Mesodermal cell (in vitro differentiated cells): ENCODE data around the gene MRPL4.
A peak's percentile ranks its signal among the peaks of the same experiment; 100 is the strongest.

Source experiments
- H3K27ac ChIP-seq: 2 replicates; pipeline ENCODE4 v1.7.0; 2013; ENCODE audit warnings: mild to moderate bottlenecking, low read depth, low read length, moderate library complexity; ENCODE audit not compliant: severe bottlenecking
- H3K36me3 ChIP-seq: 2 replicates; pipeline ENCODE4 v1.7.1; 2013; ENCODE audit warnings: mild to moderate bottlenecking, low read length, moderate library complexity; ENCODE audit not compliant: control insufficient read depth, insufficient read depth
- H3K4me1 ChIP-seq: one replicate; pipeline ENCODE4 v1.7.1; 2013; ENCODE audit warnings: mild to moderate bottlenecking, low read length; ENCODE audit not compliant: insufficient read depth, control insufficient read depth, poor library complexity, severe bottlenecking
- H3K4me3 ChIP-seq: 2 replicates; pipeline ENCODE4 v1.7.0; 2013; ENCODE audit warnings: low read length, control low read depth, mild to moderate bottlenecking; ENCODE audit not compliant: insufficient read depth, poor library complexity, severe bottlenecking; ENCODE audit errors: extremely low read depth
- H3K9me3 ChIP-seq: 2 replicates; pipeline ENCODE4 v1.7.1; 2013; ENCODE audit warnings: mild to moderate bottlenecking, low read length, moderate library complexity; ENCODE audit not compliant: control insufficient read depth
- WGBS, 2 experiments: methylation state at CpG; one replicate each; pipeline ENCODE4 v1.1.5; 2013; ENCODE audit warnings: missing lambda C conversion rate in 2 of 2; ENCODE audit not compliant: insufficient coverage in 2 of 2; 5-methylcytosine and 5-hydroxymethylcytosine counted together

Gene MRPL4

GRCh38 chr19:10290357-10290875 lies 38.4 kb downstream of the MRPL4 start:
- Histone ChIP-seq H3K4me3 (peak overlapping the region; percentile 22), H3K27ac (no peak overlapping the region), H3K4me1 (peaks cover 14% of the 10 kb centered on the region), H3K36me3 (no peaks in the 10 kb centered on the region), H3K9me3 (no peaks in the 10 kb centered on the region)
- 3% methylated on average over 23 to 30 of the region's 30 CpGs for WGBS, 2 experiments

- Histone ChIP-seq H3K36me3 (no peaks in the 10 kb centered on the region), H3K9me3 (no peaks in the 10 kb centered on the region), H3K4me1 (peaks cover 14% of the 10 kb centered on the region), H3K4me3 (peak overlapping the region; percentile 22), H3K27ac (no peak overlapping the region)
- WGBS, 2 experiments, result 1% methylated on average over 50 to 57 of the region's 57 CpGs
Measured at GRCh38 chr19:10290876-10291553, 39.0 kb downstream of the MRPL4 start.

- H3K4me1 ChIP-seq, result peaks cover 14% of the 10 kb centered on the region
- H3K4me3 ChIP-seq, result peak overlapping the region; percentile 22
- H3K9me3 ChIP-seq, result no peaks in the 10 kb centered on the region
- no peak overlapping the region for H3K27ac ChIP-seq
- no peaks in the 10 kb centered on the region for H3K36me3 ChIP-seq
- 6 to 8% methylated on average over 43 to 48 of the region's 49 CpGs for WGBS, 2 experiments
Measured at GRCh38 chr19:10291554-10292205, 39.7 kb downstream of the MRPL4 start.

GRCh38 chr19:10292206-10292788 lies 40.3 kb downstream of the MRPL4 start:
- no peaks in the 10 kb centered on the region for H3K9me3 ChIP-seq
- peaks cover 14% of the 10 kb centered on the region for H3K4me1 ChIP-seq
- peak overlapping the region; percentile 6 for H3K4me3 ChIP-seq
- WGBS, 2 experiments, result 2% methylated on average over 33 to 42 of the region's 45 CpGs
- H3K27ac ChIP-seq, result no peak overlapping the region
- H3K36me3 ChIP-seq, result no peaks in the 10 kb centered on the region

- Histone ChIP-seq H3K4me1 (peaks cover 14% of the 10 kb centered on the region), H3K36me3 (no peaks in the 10 kb centered on the region), H3K27ac (no peak overlapping the region), H3K4me3 (peak overlapping the region; percentile 6), H3K9me3 (no peaks in the 10 kb centered on the region)
- 29 to 30% methylated on average over 50 to 51 of the region's 56 CpGs for WGBS, 2 experiments
Measured at GRCh38 chr19:10292789-10293636, 41.0 kb downstream of the MRPL4 start.

- Histone ChIP-seq H3K27ac (no peak overlapping the region), H3K4me1 (peaks cover 14% of the 10 kb centered on the region), H3K4me3 (no peak overlapping the region), H3K9me3 (no peaks in the 10 kb centered on the region), H3K36me3 (no peaks in the 10 kb centered on the region)
- WGBS, 2 experiments, result 37 to 46% methylated on average over 40 to 48 of the region's 49 CpGs
Measured at GRCh38 chr19:10293637-10294367, 41.8 kb downstream of the MRPL4 start.

- H3K4me1 ChIP-seq, result peaks cover 14% of the 10 kb centered on the region
- no peak overlapping the region for H3K4me3 ChIP-seq
- no peaks in the 10 kb centered on the region for H3K9me3 ChIP-seq
- H3K27ac ChIP-seq, result no peak overlapping the region
- no peaks in the 10 kb centered on the region for H3K36me3 ChIP-seq
- WGBS, 2 experiments, result 16 to 18% methylated on average over 22 to 25 of the region's 25 CpGs
Measured at GRCh38 chr19:10294368-10294697, 42.3 kb downstream of the MRPL4 start.

GRCh38 chr19:10295305-10295846 lies 43.4 kb downstream of the MRPL4 start:
- no peaks in the 10 kb centered on the region for H3K36me3 ChIP-seq
- no peaks in the 10 kb centered on the region for H3K9me3 ChIP-seq
- H3K4me1 ChIP-seq, result peaks cover 12% of the 10 kb centered on the region
- H3K4me3 ChIP-seq, result no peak overlapping the region
- WGBS, 2 experiments, result 9 to 13% methylated on average over 16 to 46 of the region's 48 CpGs
- no peak overlapping the region for H3K27ac ChIP-seq

- H3K36me3 ChIP-seq, result no peaks in the 10 kb centered on the region
- 2% methylated on average over 44 to 46 of the region's 58 CpGs for WGBS, 2 experiments
- no peak overlapping the region for H3K27ac ChIP-seq
- no peak overlapping the region for H3K4me3 ChIP-seq
- H3K4me1 ChIP-seq, result peaks cover 6% of the 10 kb centered on the region
- H3K9me3 ChIP-seq, result no peaks in the 10 kb centered on the region
Measured at GRCh38 chr19:10295847-10296591, 44.0 kb downstream of the MRPL4 start.
